HEK293 (cell line): ENCODE data around the gene TMEM132A.

ENCODE experiments used
- CTCF ChIA-PET: fragments of 350-600 bp; formaldehyde crosslinking; extraction: SDS; loops from one replicate; lab custom pipeline; 2021; ENCODE audit warnings: antibody characterized with exemption; lab: Yijun Ruan, JAX
- POLR2A ChIA-PET: fragments of 300-600 bp; formaldehyde crosslinking; extraction: SDS; loops from one replicate; lab custom pipeline; 2020; ENCODE audit warnings: antibody characterized with exemption, inconsistent platforms; lab: Yijun Ruan, JAX
- H3K27ac ChIP-seq: fragments of 200-500 bp; sonication (Bioruptor generic); 2 replicates; pipeline ENCODE4 v1.5.1; 2014; ENCODE audit warnings: low read depth, low read length, control low read depth, inconsistent platforms; ENCODE audit errors: extremely low read depth
- H3K36me3 ChIP-seq, 2 experiments: fragments of 200-500 bp in 1 of 2; sonication (Bioruptor generic) in 1 of 2; 1 replicate in 1 of 2; 2 replicates in 1 of 2; pipeline ENCODE4 v1.5.1; 2014 to 2017; ENCODE audit warnings: inconsistent platforms in 2 of 2, low read length in 2 of 2; ENCODE audit not compliant: control insufficient read depth in 2 of 2, insufficient read depth in 1 of 2
- H3K4me1 ChIP-seq: fragments of 200-500 bp; sonication (Bioruptor generic); 2 replicates; pipeline ENCODE4 v1.5.1; 2014; ENCODE audit warnings: mild to moderate bottlenecking, low read length, inconsistent platforms; ENCODE audit not compliant: control insufficient read depth, insufficient read depth
- H3K4me3 ChIP-seq: 2 replicates; pipeline ENCODE4 v1.5.1; 2011; ENCODE audit warnings: low read depth, mild to moderate bottlenecking, control low read depth, low read length, moderate library complexity
- H3K9me3 ChIP-seq: fragments of 200-500 bp; sonication (Bioruptor generic); 2 replicates; pipeline ENCODE4 v1.5.1; 2014; ENCODE audit warnings: low read depth, low read length, inconsistent platforms; ENCODE audit not compliant: control insufficient read depth, insufficient read depth
- EGR2 ChIP-seq: fragments of 450-650 bp; formaldehyde crosslinking; IDR thresholded peaks from 2 replicates; pipeline ENCODE4 v1.5.1; 2016; ENCODE audit warnings: low read depth, missing biosample characterization, missing genetic modification characterization
- FEZF1 ChIP-seq: fragments of 450-650 bp; formaldehyde crosslinking; IDR thresholded peaks from 2 replicates; pipeline ENCODE4 v1.5.1; 2016; ENCODE audit warnings: missing biosample characterization, missing genetic modification characterization
- GLI4 ChIP-seq: fragments of 450-650 bp; formaldehyde crosslinking; IDR thresholded peaks from 2 replicates; pipeline ENCODE4 v1.5.1; 2016; ENCODE audit warnings: missing biosample characterization, missing genetic modification characterization
- GLIS1 ChIP-seq: fragments of 450-650 bp; formaldehyde crosslinking; IDR thresholded peaks from 2 replicates; pipeline ENCODE4 v1.5.1; 2016; ENCODE audit warnings: missing biosample characterization, missing genetic modification characterization
- MZF1 ChIP-seq: fragments of 450-650 bp; formaldehyde crosslinking; IDR thresholded peaks from 2 replicates; pipeline ENCODE4 v1.5.1; 2017; ENCODE audit warnings: missing biosample characterization, missing genetic modification characterization, borderline replicate concordance
- RBAK ChIP-seq: fragments of 450-650 bp; formaldehyde crosslinking; IDR thresholded peaks from 2 replicates; pipeline ENCODE4 v1.5.1; 2016; ENCODE audit warnings: missing biosample characterization, missing genetic modification characterization
- SCRT2 ChIP-seq: fragments of 450-650 bp; formaldehyde crosslinking; IDR thresholded peaks from 2 replicates; pipeline ENCODE4 v1.5.1; 2016; ENCODE audit warnings: missing biosample characterization, missing genetic modification characterization
- WT1 ChIP-seq: fragments of 450-650 bp; formaldehyde crosslinking; IDR thresholded peaks from 2 replicates; pipeline ENCODE4 v1.5.1; 2016; ENCODE audit warnings: missing biosample characterization, missing genetic modification characterization
- YY2 ChIP-seq: fragments of 450-650 bp; formaldehyde crosslinking; IDR thresholded peaks from 2 replicates; pipeline ENCODE4 v1.5.1; 2016; ENCODE audit warnings: missing biosample characterization, missing genetic modification characterization
- ZFP3 ChIP-seq: fragments of 450-650 bp; formaldehyde crosslinking; IDR thresholded peaks from 2 replicates; pipeline ENCODE4 v1.5.1; 2016; ENCODE audit warnings: low read depth, missing biosample characterization, missing genetic modification characterization
- ZNF121 ChIP-seq: fragments of 450-650 bp; formaldehyde crosslinking; IDR thresholded peaks from 2 replicates; pipeline ENCODE4 v1.5.1; 2016; ENCODE audit warnings: missing biosample characterization, missing genetic modification characterization
- ZNF174 ChIP-seq: fragments of 450-650 bp; formaldehyde crosslinking; IDR thresholded peaks from 2 replicates; pipeline ENCODE4 v1.5.0; 2017; ENCODE audit warnings: missing biosample characterization, mild to moderate bottlenecking, missing genetic modification characterization
- ZNF184 ChIP-seq: fragments of 450-650 bp; IDR thresholded peaks from 2 replicates; pipeline ENCODE4 v1.5.1; 2018; ENCODE audit warnings: missing biosample characterization, mild to moderate bottlenecking, missing genetic modification characterization
- ZNF311 ChIP-seq: fragments of 450-650 bp; formaldehyde crosslinking; IDR thresholded peaks from 2 replicates; pipeline ENCODE4 v1.5.1; 2017; ENCODE audit warnings: missing biosample characterization, missing genetic modification characterization, borderline replicate concordance
- ZNF366 ChIP-seq: fragments of 450-650 bp; formaldehyde crosslinking; conservative IDR thresholded peaks from 2 replicates; pipeline ENCODE4 v1.5.1; 2016; ENCODE audit warnings: missing biosample characterization, missing genetic modification characterization
- ZNF391 ChIP-seq: fragments of 450-650 bp; formaldehyde crosslinking; IDR thresholded peaks from 2 replicates; pipeline ENCODE4 v1.5.1; 2016; ENCODE audit warnings: low read depth, missing biosample characterization, missing genetic modification characterization, borderline replicate concordance
- ZNF433 ChIP-seq: fragments of 450-650 bp; formaldehyde crosslinking; IDR thresholded peaks from 2 replicates; pipeline ENCODE4 v1.5.1; 2016; ENCODE audit warnings: missing biosample characterization, missing genetic modification characterization, low read depth
- ZNF501 ChIP-seq: fragments of 450-650 bp; formaldehyde crosslinking; IDR thresholded peaks from 2 replicates; pipeline ENCODE4 v1.5.1; 2016; ENCODE audit warnings: missing biosample characterization, missing genetic modification characterization
- ZNF555 ChIP-seq: fragments of 450-650 bp; formaldehyde crosslinking; conservative IDR thresholded peaks from 2 replicates; pipeline ENCODE4 v1.5.1; 2017; ENCODE audit warnings: missing biosample characterization, mild to moderate bottlenecking, missing genetic modification characterization, inconsistent platforms
- ZNF561 ChIP-seq: fragments of 450-650 bp; IDR thresholded peaks from 2 replicates; pipeline ENCODE4 v1.5.1; 2018; ENCODE audit warnings: missing biosample characterization, missing genetic modification characterization, borderline replicate concordance
- ZNF629 ChIP-seq: fragments of 450-650 bp; formaldehyde crosslinking; IDR thresholded peaks from 2 replicates; pipeline ENCODE4 v1.5.1; 2017; ENCODE audit warnings: missing biosample characterization, missing genetic modification characterization
- TF ChIP-seq, protein P1 (sequence below): fragments of 450-650 bp; formaldehyde crosslinking; IDR thresholded peaks from 2 replicates; pipeline ENCODE4 v1.5.1; 2016; ENCODE audit warnings: missing biosample characterization, missing genetic modification characterization, borderline replicate concordance
- TF ChIP-seq, protein P2 (sequence below): fragments of 450-650 bp; formaldehyde crosslinking; IDR thresholded peaks from 2 replicates; pipeline ENCODE4 v1.5.1; 2016; ENCODE audit warnings: missing biosample characterization, missing genetic modification characterization
- TF ChIP-seq, protein P3 (sequence below): fragments of 450-650 bp; formaldehyde crosslinking; IDR thresholded peaks from 2 replicates; pipeline ENCODE4 v1.5.1; 2016; ENCODE audit warnings: missing biosample characterization, missing genetic modification characterization, low read depth
- TF ChIP-seq, protein P4 (sequence below): fragments of 450-650 bp; formaldehyde crosslinking; IDR thresholded peaks from 2 replicates; pipeline ENCODE4 v1.5.1; 2016; ENCODE audit warnings: missing biosample characterization, missing genetic modification characterization, low read depth
- TF ChIP-seq, protein P5 (sequence below): fragments of 450-650 bp; formaldehyde crosslinking; IDR thresholded peaks from 2 replicates; pipeline ENCODE4; 2016; ENCODE audit warnings: missing biosample characterization, missing genetic modification characterization

Gene TMEM132A

DNA sequence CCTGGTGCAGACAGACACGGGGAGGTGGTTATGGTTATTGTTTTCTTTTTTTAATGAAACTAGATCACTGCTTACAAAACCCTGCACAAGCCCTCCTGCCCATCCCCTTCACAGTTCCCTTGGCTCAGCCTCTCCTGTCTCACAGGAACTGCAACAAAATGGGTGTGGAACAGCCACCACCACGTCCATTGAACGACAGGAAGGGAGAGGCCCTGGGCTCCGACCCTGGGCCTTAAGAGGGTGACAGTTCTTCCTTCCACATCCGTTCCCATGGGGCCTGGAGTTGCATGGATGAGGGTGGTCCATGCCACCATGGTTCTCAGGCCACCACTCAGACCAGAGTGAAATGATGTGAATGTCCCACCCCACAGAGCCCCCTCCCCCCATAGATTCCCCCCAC, 33.6 kb upstream of the TMEM132A start:
- TF ChIP-seq ZNF174 (no peak), YY2 (no peak), ZNF311 (tag by site-specific recombination) (no peak), ZNF121 (tag by site-specific recombination) (no peak), ZNF501 (tag by site-specific recombination) (no peak), ZNF366 (tag by site-specific recombination) (no peak), ZNF555 (tag by site-specific recombination) (no peak), SCRT2 (tag by site-specific recombination) (no peak), ZNF391 (tag by site-specific recombination) (no peak)
- TF ChIP-seq, protein P1, sequence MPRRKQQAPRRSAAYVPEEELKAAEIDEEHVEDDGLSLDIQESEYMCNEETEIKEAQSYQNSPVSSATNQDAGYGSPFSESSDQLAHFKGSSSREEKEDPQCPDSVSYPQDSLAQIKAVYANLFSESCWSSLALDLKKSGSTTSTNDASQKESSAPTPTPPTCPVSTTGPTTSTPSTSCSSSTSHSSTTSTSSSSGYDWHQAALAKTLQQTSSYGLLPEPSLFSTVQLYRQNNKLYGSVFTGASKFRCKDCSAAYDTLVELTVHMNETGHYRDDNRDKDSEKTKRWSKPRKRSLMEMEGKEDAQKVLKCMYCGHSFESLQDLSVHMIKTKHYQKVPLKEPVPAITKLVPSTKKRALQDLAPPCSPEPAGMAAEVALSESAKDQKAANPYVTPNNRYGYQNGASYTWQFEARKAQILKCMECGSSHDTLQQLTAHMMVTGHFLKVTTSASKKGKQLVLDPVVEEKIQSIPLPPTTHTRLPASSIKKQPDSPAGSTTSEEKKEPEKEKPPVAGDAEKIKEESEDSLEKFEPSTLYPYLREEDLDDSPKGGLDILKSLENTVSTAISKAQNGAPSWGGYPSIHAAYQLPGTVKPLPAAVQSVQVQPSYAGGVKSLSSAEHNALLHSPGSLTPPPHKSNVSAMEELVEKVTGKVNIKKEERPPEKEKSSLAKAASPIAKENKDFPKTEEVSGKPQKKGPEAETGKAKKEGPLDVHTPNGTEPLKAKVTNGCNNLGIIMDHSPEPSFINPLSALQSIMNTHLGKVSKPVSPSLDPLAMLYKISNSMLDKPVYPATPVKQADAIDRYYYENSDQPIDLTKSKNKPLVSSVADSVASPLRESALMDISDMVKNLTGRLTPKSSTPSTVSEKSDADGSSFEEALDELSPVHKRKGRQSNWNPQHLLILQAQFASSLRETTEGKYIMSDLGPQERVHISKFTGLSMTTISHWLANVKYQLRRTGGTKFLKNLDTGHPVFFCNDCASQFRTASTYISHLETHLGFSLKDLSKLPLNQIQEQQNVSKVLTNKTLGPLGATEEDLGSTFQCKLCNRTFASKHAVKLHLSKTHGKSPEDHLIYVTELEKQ (tag by site-specific recombination) = no peak
- CTCF ChIA-PET = interaction anchor here (0.9 to 4.4 kb wide), 4 partner anchors 9 to 116 kb away, joined by 3 to 95 read pairs (median 22); no protein-coding TSS in a partner anchor
- POLR2A ChIA-PET = no interaction called here
- H3K27ac ChIP-seq = no peak overlapping the region
- H3K9me3 ChIP-seq = no peaks in the 10 kb centered on the region
- H3K4me3 ChIP-seq = no peak overlapping the region
- peaks cover 11 to 74% of the 10 kb centered on the region in 2 experiments; a peak in 2 of 3 replicates for H3K36me3 ChIP-seq
- no peaks in the 10 kb centered on the region for H3K4me1 ChIP-seq

DNA sequence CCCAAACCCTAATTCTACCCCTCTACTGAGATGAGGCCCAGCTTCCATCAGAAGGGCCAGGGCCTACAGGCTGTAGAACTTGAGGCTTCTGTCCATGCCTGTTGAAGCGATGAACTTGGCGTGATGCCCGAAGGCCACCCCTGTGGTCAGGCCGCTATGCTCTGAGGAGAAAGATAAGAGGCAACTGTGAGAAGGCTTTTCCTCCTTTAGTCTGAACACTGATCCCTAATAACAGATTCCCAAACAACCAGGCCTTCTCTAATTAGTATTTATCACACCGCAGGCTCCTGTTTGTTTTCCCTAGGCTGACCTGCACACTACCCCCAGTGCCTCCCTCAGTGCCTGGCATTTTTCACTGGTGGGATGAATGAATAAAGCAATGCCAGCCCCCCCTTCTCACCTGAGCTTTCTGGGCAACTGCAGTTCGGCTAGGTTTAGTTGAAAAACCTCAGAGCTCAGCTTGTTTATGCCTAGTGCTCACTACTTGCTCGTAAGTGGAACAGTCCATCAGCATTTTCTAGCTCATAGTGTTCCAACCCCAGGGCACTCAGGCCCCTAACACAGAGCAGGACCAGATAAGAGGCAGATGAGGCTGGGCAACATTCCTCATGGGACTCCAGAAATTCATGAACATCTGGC, 33.0 kb upstream of the TMEM132A start:
- Histone ChIP-seq H3K4me3 (no peak overlapping the region), H3K36me3 (peaks cover 11 to 79% of the 10 kb centered on the region in 2 experiments; a peak in 2 of 3 replicates), H3K27ac (no peak overlapping the region), H3K4me1 (no peaks in the 10 kb centered on the region), H3K9me3 (no peaks in the 10 kb centered on the region)
- ChIA-PET POLR2A (no interaction called here), CTCF (interaction anchor here (0.7 to 1.4 kb wide), 6 partner anchors 8 to 296 kb away, joined by 3 to 4 read pairs (median 3); no protein-coding TSS in a partner anchor)
- TF ChIP-seq EGR2 (tag by site-specific recombination) = no peak
- no peak for TF ChIP-seq GLI4
- TF ChIP-seq, protein P2, sequence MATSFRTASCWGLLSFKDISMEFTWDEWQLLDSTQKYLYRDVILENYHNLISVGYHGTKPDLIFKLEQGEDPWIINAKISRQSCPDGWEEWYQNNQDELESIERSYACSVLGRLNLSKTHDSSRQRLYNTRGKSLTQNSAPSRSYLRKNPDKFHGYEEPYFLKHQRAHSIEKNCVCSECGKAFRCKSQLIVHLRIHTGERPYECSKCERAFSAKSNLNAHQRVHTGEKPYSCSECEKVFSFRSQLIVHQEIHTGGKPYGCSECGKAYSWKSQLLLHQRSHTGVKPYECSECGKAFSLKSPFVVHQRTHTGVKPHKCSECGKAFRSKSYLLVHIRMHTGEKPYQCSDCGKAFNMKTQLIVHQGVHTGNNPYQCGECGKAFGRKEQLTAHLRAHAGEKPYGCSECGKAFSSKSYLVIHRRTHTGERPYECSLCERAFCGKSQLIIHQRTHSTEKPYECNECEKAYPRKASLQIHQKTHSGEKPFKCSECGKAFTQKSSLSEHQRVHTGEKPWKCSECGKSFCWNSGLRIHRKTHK = no peak
- TF ChIP-seq ZNF561 (tag by site-specific recombination) = no peak
- no peak for TF ChIP-seq ZNF433 (tag by site-specific recombination)
- TF ChIP-seq, protein P3, sequence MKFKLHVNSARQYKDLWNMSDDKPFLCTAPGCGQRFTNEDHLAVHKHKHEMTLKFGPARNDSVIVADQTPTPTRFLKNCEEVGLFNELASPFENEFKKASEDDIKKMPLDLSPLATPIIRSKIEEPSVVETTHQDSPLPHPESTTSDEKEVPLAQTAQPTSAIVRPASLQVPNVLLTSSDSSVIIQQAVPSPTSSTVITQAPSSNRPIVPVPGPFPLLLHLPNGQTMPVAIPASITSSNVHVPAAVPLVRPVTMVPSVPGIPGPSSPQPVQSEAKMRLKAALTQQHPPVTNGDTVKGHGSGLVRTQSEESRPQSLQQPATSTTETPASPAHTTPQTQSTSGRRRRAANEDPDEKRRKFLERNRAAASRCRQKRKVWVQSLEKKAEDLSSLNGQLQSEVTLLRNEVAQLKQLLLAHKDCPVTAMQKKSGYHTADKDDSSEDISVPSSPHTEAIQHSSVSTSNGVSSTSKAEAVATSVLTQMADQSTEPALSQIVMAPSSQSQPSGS (tag by site-specific recombination) = no peak
- no peak for TF ChIP-seq ZFP3
- no peak for TF ChIP-seq ZNF184
- TF ChIP-seq, protein P4, sequence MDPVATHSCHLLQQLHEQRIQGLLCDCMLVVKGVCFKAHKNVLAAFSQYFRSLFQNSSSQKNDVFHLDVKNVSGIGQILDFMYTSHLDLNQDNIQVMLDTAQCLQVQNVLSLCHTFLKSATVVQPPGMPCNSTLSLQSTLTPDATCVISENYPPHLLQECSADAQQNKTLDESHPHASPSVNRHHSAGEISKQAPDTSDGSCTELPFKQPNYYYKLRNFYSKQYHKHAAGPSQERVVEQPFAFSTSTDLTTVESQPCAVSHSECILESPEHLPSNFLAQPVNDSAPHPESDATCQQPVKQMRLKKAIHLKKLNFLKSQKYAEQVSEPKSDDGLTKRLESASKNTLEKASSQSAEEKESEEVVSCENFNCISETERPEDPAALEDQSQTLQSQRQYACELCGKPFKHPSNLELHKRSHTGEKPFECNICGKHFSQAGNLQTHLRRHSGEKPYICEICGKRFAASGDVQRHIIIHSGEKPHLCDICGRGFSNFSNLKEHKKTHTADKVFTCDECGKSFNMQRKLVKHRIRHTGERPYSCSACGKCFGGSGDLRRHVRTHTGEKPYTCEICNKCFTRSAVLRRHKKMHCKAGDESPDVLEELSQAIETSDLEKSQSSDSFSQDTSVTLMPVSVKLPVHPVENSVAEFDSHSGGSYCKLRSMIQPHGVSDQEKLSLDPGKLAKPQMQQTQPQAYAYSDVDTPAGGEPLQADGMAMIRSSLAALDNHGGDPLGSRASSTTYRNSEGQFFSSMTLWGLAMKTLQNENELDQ (tag by site-specific recombination) = no peak
- no peak for TF ChIP-seq WT1
- no peak for TF ChIP-seq ZNF629
- no peak for TF ChIP-seq FEZF1 (tag by site-specific recombination)
- no peak for TF ChIP-seq MZF1 (tag by site-specific recombination)
- no peak for TF ChIP-seq RBAK (tag by site-specific recombination)
- TF ChIP-seq, protein P5, sequence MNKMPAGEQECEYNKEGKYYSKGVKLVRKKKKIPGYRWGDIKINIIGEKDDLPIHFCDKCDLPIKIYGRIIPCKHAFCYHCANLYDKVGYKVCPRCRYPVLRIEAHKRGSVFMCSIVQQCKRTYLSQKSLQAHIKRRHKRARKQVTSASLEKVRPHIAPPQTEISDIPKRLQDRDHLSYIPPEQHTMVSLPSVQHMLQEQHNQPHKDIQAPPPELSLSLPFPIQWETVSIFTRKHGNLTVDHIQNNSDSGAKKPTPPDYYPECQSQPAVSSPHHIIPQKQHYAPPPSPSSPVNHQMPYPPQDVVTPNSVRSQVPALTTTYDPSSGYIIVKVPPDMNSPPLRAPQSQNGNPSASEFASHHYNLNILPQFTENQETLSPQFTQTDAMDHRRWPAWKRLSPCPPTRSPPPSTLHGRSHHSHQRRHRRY (tag by site-specific recombination) = no peak
- TF ChIP-seq GLIS1 (tag by site-specific recombination) = no peak
